PC-9 (cell line): Measurements from ENCODE around the gene USP3. TPM values are rescaled to one million over a fixed set of nuclear protein-coding genes. Genes with fewer than 3 reads are reported as not detected.

ENCODE experiments used
- BruUV-seq: library from RNA; stranded (reverse); fragments of 400-500 nt; replicated peaks from 2 replicates; lab custom pipeline; 2021; lab: Mats Ljungman, UMichigan
- CTCF ChIA-PET: fragments of 300-600 bp; sonication (Branson Sonifier 250); formaldehyde crosslinking; loops from one replicate; lab custom pipeline; 2022; ENCODE audit warnings: antibody characterized with exemption; lab: Charles Lee
- POLR2A ChIA-PET: fragments of 300-600 bp; sonication (Branson Sonifier 250); formaldehyde crosslinking; loops from one replicate; lab custom pipeline; 2022; ENCODE audit warnings: antibody characterized with exemption; ENCODE audit not compliant: unreplicated experiment; lab: Charles Lee
- DNase-seq, 2 experiments: peaks; one replicate each; pipeline versions ENCODE4 v3.0.0 to v3.0.0-alpha.2; 2015 to 2022; ENCODE audit warnings: mixed read lengths in 1 of 2
- H2AFZ ChIP-seq: fragments of 200-600 bp; sonication (generic); 2 replicates; pipeline ENCODE4 v1.8.1; 2017; ENCODE audit warnings: antibody characterized with exemption
- H3F3A ChIP-seq: fragments of 200-600 bp; sonication (generic); 2 replicates; pipeline ENCODE4 v1.8.1; 2017; ENCODE audit warnings: antibody characterized with exemption, mild to moderate bottlenecking, low read depth; ENCODE audit not compliant: insufficient read depth
- H3K27ac ChIP-seq: fragments of 200-600 bp; sonication (generic); 2 replicates; pipeline ENCODE4 v1.6.1; 2016; ENCODE audit warnings: mixed run types
- H3K27me3 ChIP-seq: fragments of 200-600 bp; sonication (generic); 2 replicates; pipeline ENCODE4 v1.6.1; 2016; ENCODE audit warnings: low read depth, mixed run types; ENCODE audit not compliant: insufficient read depth
- H3K36me3 ChIP-seq: fragments of 200-600 bp; sonication (generic); 2 replicates; pipeline ENCODE4 v1.6.1; 2016; ENCODE audit warnings: low read depth, mixed run types
- H3K4me1 ChIP-seq: fragments of 200-600 bp; sonication (generic); replicated peaks from 2 replicates; pipeline ENCODE4 v1.6.1; 2016; ENCODE audit warnings: mixed run types; ENCODE audit not compliant: insufficient read depth
- H3K4me2 ChIP-seq: fragments of 200-600 bp; sonication (generic); 2 replicates; pipeline ENCODE4 v1.6.1; 2017; ENCODE audit warnings: mixed run types
- H3K4me3 ChIP-seq: fragments of 200-600 bp; sonication (generic); 2 replicates; pipeline ENCODE4 v1.6.1; 2016; ENCODE audit warnings: mixed run types
- H3K79me2 ChIP-seq: fragments of 200-600 bp; sonication (generic); 2 replicates; pipeline ENCODE4 v1.6.1; 2017; ENCODE audit warnings: low read depth, mixed run types
- H3K9me2 ChIP-seq: fragments of 200-600 bp; sonication (generic); 2 replicates; pipeline ENCODE4 v1.8.1; 2017; ENCODE audit warnings: mild to moderate bottlenecking; ENCODE audit not compliant: insufficient read depth
- H3K9me3 ChIP-seq: fragments of 200-600 bp; sonication (generic); 2 replicates; pipeline ENCODE4 v1.8.1; 2016; ENCODE audit warnings: low read depth; ENCODE audit not compliant: insufficient read depth
- H4K20me1 ChIP-seq: fragments of 200-600 bp; sonication (generic); 2 replicates; pipeline ENCODE4 v1.8.1; 2017; ENCODE audit not compliant: insufficient read depth
- CTCF ChIP-seq: fragments of 200-600 bp; sonication (generic); conservative IDR thresholded peaks from 2 replicates; pipeline ENCODE4 v1.6.1; 2017; ENCODE audit warnings: mixed run types, antibody characterized with exemption, mild to moderate bottlenecking, moderate library complexity
- EZH2 ChIP-seq: fragments of 200-600 bp; sonication (generic); IDR thresholded peaks from 2 replicates; pipeline ENCODE4 v1.8.0; 2017; ENCODE audit warnings: antibody characterized with exemption, low read depth
- intact Hi-C: fragments of 100-400 bp; cut with micrococcal nuclease; formaldehyde crosslinking; loops from one replicate; pipeline ENCODE4 v1.10.0; 2022; ENCODE audit not compliant: unreplicated experiment
- total RNA-seq: library from RNA; stranded (reverse); gene quantifications from 2 replicates; pipeline ENCODE4 v1.2.3, GENCODE V29; 2021

Gene USP3
- total RNA-seq, 1 experiment from 2014 or later: 57.5 TPM

- POLR2A ChIA-PET: interaction anchor here (0.7 kb wide), 1 partner anchor 67 kb away, joined by 7 read pairs; no protein-coding TSS in a partner anchor
- TF ChIP-seq EZH2: no peak
- no peak for TF ChIP-seq CTCF
- CTCF ChIA-PET: no interaction called here
Observed at GRCh38 chr15:63494408-63494807, 10.0 kb upstream of the USP3 start.

GRCh38 chr15:63495343-63495742 is 9.1 kb upstream of the USP3 start:
- Histone ChIP-seq H4K20me1 (no peaks in the 10 kb centered on the region), H3K36me3 (no peaks in the 10 kb centered on the region), H3K4me2 (no peak overlapping the region), H3K9me2 (no peaks in the 10 kb centered on the region), H3F3A (peaks cover 14% of the 10 kb centered on the region; the same call in 1 of the 2 replicates), H3K9me3 (no peaks in the 10 kb centered on the region), H3K27me3 (no peaks in the 10 kb centered on the region), H3K27ac (no peak overlapping the region), H3K4me1 (peaks cover 60% of the 10 kb centered on the region), H3K79me2 (no peaks in the 10 kb centered on the region), H3K4me3 (no peak overlapping the region), H2AFZ (no peak overlapping the region)
- ChIA-PET CTCF (no interaction called here), POLR2A (interaction anchor here (0.6 kb wide), 1 partner anchor 15 kb away, joined by 4 read pairs; no protein-coding TSS in a partner anchor)
- intact Hi-C loops: no loop called here
- DNase-seq: no peak
- no TSS peak for BruUV-seq
- TF ChIP-seq CTCF: no peak
- TF ChIP-seq EZH2: no peak

More at GRCh38 chr15:63494408-63494807, 10.0 kb upstream of the USP3 start:
- peaks cover 57% of the 10 kb centered on the region for H3K4me1 ChIP-seq
- no peaks in the 10 kb centered on the region for H3K9me3 ChIP-seq
- H2AFZ ChIP-seq: no peak overlapping the region
- no peaks in the 10 kb centered on the region for H3K36me3 ChIP-seq
- no TSS peak for BruUV-seq
- H4K20me1 ChIP-seq: no peaks in the 10 kb centered on the region
- H3K4me2 ChIP-seq: no peak overlapping the region
- H3K27ac ChIP-seq: no peak overlapping the region
- no peak for DNase-seq
- no peak overlapping the region for H3K4me3 ChIP-seq
- intact Hi-C loops: no loop called here
- no peaks in the 10 kb centered on the region for H3K9me2 ChIP-seq
- peaks cover 7% of the 10 kb centered on the region; the same call in 1 of the 2 replicates for H3F3A ChIP-seq
- no peaks in the 10 kb centered on the region for H3K79me2 ChIP-seq
- H3K27me3 ChIP-seq: no peaks in the 10 kb centered on the region

GRCh38 chr15:63495780-63496488 is 8.5 kb upstream of the USP3 start:
- Histone ChIP-seq H3K79me2 (no peaks in the 10 kb centered on the region), H3K4me2 (no peak overlapping the region), H3K9me2 (no peaks in the 10 kb centered on the region), H3K4me3 (no peak overlapping the region), H3K27me3 (no peaks in the 10 kb centered on the region), H3K36me3 (no peaks in the 10 kb centered on the region), H3K4me1 (peaks cover 66% of the 10 kb centered on the region), H3K27ac (no peak overlapping the region), H3F3A (peaks cover 16% of the 10 kb centered on the region; the same call in 1 of the 2 replicates), H3K9me3 (no peaks in the 10 kb centered on the region), H4K20me1 (no peaks in the 10 kb centered on the region), H2AFZ (no peak overlapping the region)
- BruUV-seq: no TSS peak
- TF ChIP-seq EZH2 (no peak), CTCF (no peak)
- DNase-seq: no peak
- intact Hi-C loops: no loop called here
- POLR2A ChIA-PET: interaction anchor here (0.6 to 0.7 kb wide), 2 partner anchors 14 to 18 kb away, joined by 4 read pairs; no protein-coding TSS in a partner anchor
- CTCF ChIA-PET: no interaction called here
